Vein endothelial cell (primary cell): ENCODE data around the gene FBXO27. TPM values are rescaled to one million over a fixed set of nuclear protein-coding genes. Genes with fewer than 3 reads are reported as not detected.

Experiments used
- total RNA-seq: library from RNA; depleted of rRNA; stranded (reverse); fragments of >200 nt; gene quantifications from 2 replicates; pipeline ENCODE4 v1.2.3, GENCODE V29; 2012

Gene FBXO27
- 1.3 and 2.3 TPM in 2 replicates for total RNA-seq

GRCh38 chr19:39032063-39032918 is at the start of gene FBXO27:
Gene FBXO27, minus strand, starts transcription at chr19:39032549. Its CDS starts 322 bp downstream, at chr19:39032227.

GRCh38 chr19:38975214-38975860 is 57.0 kb downstream of the FBXO27 start, which contains the start of gene FBXO17:
Gene FBXO17, minus strand, starts transcription at chr19:38975742. Its CDS starts 25,423 bp downstream, at chr19:38950319.

Other genes starting within 250 kb of the FBXO27 start
- not detected in 2 replicates for gene LGALS7B, start 243.3 kb downstream of the FBXO27 start, total RNA-seq
- gene LGALS4, start 219.6 kb downstream of the FBXO27 start, total RNA-seq: 0.33 TPM in 1 of 2 replicates, not detected in the other
- gene ECH1, start 200.8 kb downstream of the FBXO27 start, total RNA-seq: 29.2 and 45.4 TPM in 2 replicates
- 289 and 397 TPM in 2 replicates for gene HNRNPL, start 182.6 kb downstream of the FBXO27 start, total RNA-seq
- 7.8 and 14.0 TPM in 2 replicates for gene RINL, start 154.3 kb downstream of the FBXO27 start, total RNA-seq
- 72.7 and 83.9 TPM in 2 replicates for gene SIRT2, start 132.9 kb downstream of the FBXO27 start, total RNA-seq
- gene NFKBIB, start 132.6 kb downstream of the FBXO27 start, total RNA-seq: 14.0 and 14.7 TPM in 2 replicates
- not detected in 2 replicates for gene CCER2, start 120.4 kb downstream of the FBXO27 start, total RNA-seq
- 29.7 and 31.1 TPM in 2 replicates for gene SARS2, start 101.8 kb downstream of the FBXO27 start, total RNA-seq
- gene MRPS12, start 101.6 kb downstream of the FBXO27 start, total RNA-seq: 39.2 and 42.1 TPM in 2 replicates
- gene FBXO17, start 56.8 kb downstream of the FBXO27 start, total RNA-seq: 15.7 and 17.6 TPM in 2 replicates
- not detected in 2 replicates for gene ACP7, start 51.8 kb upstream of the FBXO27 start, total RNA-seq
- gene PAK4, start 93.2 kb upstream of the FBXO27 start, total RNA-seq: 15.8 and 21.6 TPM in 2 replicates
- gene NCCRP1, start 164.4 kb upstream of the FBXO27 start, total RNA-seq: not detected in 2 replicates
- gene SYCN, start 171.7 kb upstream of the FBXO27 start, total RNA-seq: not detected in 2 replicates
- gene IFNL3, start 212.5 kb upstream of the FBXO27 start, total RNA-seq: not detected in 2 replicates
- gene IFNL4, start 216.3 kb upstream of the FBXO27 start, total RNA-seq: not detected in 2 replicates
- not detected in 2 replicates for gene IFNL2, start 235.8 kb upstream of the FBXO27 start, total RNA-seq